ENCODE measurements around the gene CLTB.
"Not testable (repeated sequence)": the region's sequence is repeated elsewhere in the genome, so short reads cannot be mapped to it uniquely, and the experiment has no call there.

Gene CLTB

GRCh38 chr5:176410486-176411180 lies 5.7 kb downstream of the CLTB start:
- DNase-seq (ENCODE audit: low read depth): no peak
- no peak for TF ChIP-seq CTCF (IDR thresholded peaks at IDR 0.05; ENCODE audit: insufficient read depth, low read depth, low read length, missing control alignments)

GRCh38 chr5:176409765-176410164 lies 6.6 kb downstream of the CLTB start:
- TF ChIP-seq CTCF (IDR thresholded peaks at IDR 0.05; ENCODE audit: insufficient read depth, low read depth, low read length, missing control alignments): no peak
- H3K4me3 ChIP-seq (ENCODE audit: low read depth, low read length): no peak overlapping the region
- DNase-seq (ENCODE audit: low read depth): no peak

More at GRCh38 chr5:176410486-176411180, 5.7 kb downstream of the CLTB start:
- H3K4me3 ChIP-seq (ENCODE audit: low read depth, low read length): no peak overlapping the region

GRCh38 chr5:176408590-176408989 lies 7.7 kb downstream of the CLTB start:
- TF ChIP-seq CTCF (IDR thresholded peaks at IDR 0.05; ENCODE audit: insufficient read depth, low read depth, low read length, missing control alignments): no peak
- DNase-seq (ENCODE audit: low read depth): no peak
- no peak overlapping the region for H3K4me3 ChIP-seq (ENCODE audit: low read depth, low read length)

- not testable (repeated sequence) for DNase-seq (ENCODE audit: low read depth); H3K4me3 ChIP-seq (ENCODE audit: low read depth, low read length)
These were observed 8.1 kb downstream of the CLTB start for GRCh38 chr5:176408252-176408573.

DNA sequence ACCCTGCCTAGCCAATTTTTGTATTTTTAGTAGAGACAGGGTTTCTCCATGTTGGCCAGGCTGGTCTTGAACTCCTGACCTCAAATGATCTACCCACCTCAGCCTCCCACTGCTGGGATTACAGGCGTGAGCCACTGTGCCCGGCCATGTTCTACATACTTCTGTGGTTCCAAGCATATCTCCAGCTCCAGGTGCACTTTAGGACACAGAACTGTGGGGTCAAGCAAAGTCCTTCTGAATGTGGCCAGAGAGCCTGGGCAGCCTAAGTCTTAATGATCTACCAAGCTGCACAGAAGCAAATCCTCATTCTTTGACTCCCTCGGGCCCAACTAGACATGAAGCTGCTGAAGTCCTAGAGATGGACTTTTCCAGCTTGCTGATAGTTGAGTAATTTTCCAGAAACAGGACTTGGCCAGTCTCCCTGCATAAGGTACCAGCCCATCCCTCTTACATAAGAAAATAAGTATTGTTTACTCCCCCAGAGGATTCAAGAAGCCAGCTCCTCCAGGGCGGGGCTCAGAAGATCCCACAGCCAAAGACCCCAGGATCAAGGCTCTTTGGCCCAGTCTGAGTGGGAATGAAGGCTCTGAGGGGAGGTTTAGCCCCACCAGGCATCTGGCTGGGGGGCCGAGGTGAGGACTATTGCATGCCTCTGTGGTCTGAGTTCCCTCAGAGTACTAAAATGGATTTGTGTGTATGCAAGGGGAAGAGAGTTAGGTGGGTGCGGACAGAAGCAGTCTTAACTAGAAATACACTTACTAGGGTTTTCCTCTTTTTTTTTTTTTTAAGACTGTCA lies 8.7 kb downstream of the CLTB start:
- DNase-seq (ENCODE audit: low read depth): no peak
- no peak overlapping the region for H3K4me3 ChIP-seq (ENCODE audit: low read depth, low read length)
- no peak for TF ChIP-seq CTCF (IDR thresholded peaks at IDR 0.05; ENCODE audit: insufficient read depth, low read depth, low read length, missing control alignments)

GRCh38 chr5:176406436-176407052 lies 9.8 kb downstream of the CLTB start:
- no peak overlapping the region for H3K4me3 ChIP-seq (ENCODE audit: low read depth, low read length)
- DNase-seq (ENCODE audit: low read depth): no peak
- no peak for TF ChIP-seq CTCF (IDR thresholded peaks at IDR 0.05; ENCODE audit: insufficient read depth, low read depth, low read length, missing control alignments)

GRCh38 chr5:176405656-176406435 lies 10.5 kb downstream of the CLTB start:
- no peak overlapping the region for H3K4me3 ChIP-seq (ENCODE audit: low read depth, low read length)
- TF ChIP-seq CTCF (IDR thresholded peaks at IDR 0.05; ENCODE audit: insufficient read depth, low read depth, low read length, missing control alignments): no peak
- no peak for DNase-seq (ENCODE audit: low read depth)

All from GM12865 (cell line).